ENCODE results near the gene SREBF2. TPM values are rescaled to one million over a fixed set of nuclear protein-coding genes. Genes with fewer than 3 reads are reported as not detected.

The SREBF2 gene
- total and polyA plus RNA-seq, 9 of the 15 experiments (the other 6 are each of a cell fraction or from before 2014, with no cell fraction given) = 1.1 to 84.2 (median 26.9) TPM

DNA sequence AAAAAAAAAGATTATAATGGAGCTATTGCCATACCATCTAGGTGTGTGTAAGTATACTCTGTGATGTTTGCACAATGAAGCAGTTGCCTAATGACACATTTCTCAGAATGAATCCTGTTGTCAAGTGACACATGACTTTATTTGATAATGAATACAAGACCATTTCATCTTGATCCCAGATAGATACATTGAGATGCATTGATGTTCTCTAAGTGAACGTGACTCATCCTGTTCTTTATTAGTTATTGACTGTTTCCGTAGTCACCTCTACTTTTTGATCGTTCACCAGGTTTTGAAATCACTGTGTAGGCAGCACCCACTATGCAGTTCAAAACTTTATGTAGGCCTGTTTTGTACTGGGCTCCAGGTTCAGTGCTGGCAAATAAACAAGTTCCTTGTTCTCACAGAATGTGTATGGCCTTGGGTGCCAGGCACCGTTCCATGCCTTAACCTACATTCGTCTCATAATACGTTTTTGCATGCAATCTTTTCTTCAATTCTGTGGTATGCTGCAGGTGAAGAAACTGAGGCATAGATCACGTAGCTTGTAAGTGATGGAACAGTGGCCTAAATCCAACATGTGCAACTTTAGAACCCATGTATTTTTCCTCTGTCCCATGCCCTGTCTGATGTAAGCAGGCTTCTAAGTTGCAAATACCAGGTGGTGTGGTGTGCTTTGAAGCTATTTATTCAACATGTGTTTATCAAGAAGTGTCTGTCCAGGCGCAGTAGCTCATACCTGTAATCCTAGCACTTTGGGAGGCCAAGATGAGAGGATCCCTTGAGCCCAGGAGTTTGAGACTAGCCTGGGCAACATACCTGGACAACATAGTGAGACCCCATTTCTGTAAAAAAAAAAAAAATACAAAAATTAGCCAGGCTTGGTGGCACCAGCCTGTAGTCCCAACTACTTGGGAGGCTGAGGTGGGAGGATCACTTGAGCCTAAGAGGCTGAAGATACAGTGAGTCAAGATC is 10.4 kb downstream of the SREBF2 start (continued):
- TF ChIP-seq, protein P1, sequence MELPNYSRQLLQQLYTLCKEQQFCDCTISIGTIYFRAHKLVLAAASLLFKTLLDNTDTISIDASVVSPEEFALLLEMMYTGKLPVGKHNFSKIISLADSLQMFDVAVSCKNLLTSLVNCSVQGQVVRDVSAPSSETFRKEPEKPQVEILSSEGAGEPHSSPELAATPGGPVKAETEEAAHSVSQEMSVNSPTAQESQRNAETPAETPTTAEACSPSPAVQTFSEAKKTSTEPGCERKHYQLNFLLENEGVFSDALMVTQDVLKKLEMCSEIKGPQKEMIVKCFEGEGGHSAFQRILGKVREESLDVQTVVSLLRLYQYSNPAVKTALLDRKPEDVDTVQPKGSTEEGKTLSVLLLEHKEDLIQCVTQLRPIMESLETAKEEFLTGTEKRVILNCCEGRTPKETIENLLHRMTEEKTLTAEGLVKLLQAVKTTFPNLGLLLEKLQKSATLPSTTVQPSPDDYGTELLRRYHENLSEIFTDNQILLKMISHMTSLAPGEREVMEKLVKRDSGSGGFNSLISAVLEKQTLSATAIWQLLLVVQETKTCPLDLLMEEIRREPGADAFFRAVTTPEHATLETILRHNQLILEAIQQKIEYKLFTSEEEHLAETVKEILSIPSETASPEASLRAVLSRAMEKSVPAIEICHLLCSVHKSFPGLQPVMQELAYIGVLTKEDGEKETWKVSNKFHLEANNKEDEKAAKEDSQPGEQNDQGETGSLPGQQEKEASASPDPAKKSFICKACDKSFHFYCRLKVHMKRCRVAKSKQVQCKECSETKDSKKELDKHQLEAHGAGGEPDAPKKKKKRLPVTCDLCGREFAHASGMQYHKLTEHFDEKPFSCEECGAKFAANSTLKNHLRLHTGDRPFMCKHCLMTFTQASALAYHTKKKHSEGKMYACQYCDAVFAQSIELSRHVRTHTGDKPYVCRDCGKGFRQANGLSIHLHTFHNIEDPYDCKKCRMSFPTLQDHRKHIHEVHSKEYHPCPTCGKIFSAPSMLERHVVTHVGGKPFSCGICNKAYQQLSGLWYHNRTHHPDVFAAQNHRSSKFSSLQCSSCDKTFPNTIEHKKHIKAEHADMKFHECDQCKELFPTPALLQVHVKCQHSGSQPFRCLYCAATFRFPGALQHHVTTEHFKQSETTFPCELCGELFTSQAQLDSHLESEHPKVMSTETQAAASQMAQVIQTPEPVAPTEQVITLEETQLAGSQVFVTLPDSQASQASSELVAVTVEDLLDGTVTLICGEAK (IDR thresholded peaks at IDR 0.05) = peak; percentile 49; the same call in 1 of the 2 replicates
- TF ChIP-seq, protein P1 (CRISPR knock-in tag; IDR thresholded peaks at IDR 0.05) = no peak
- TF ChIP-seq BRD4 (IDR thresholded peaks at IDR 0.05) (no peak), CEBPG (CRISPR knock-in tag; IDR thresholded peaks at IDR 0.05) (peak; percentile 23; the same call in 1 of the 2 replicates), CEBPG (tag; conservative IDR thresholded peaks at IDR 0.05 in 1 of 2, IDR thresholded peaks at IDR 0.05 in 1 of 2) (no peak), MYC (IDR thresholded peaks at IDR 0.05; ENCODE audit: low read depth, low read length) (0 out of 2 replicates have a peak, but pooled peaks have one; percentile 47), MYC (CRISPR knock-in tag; IDR thresholded peaks at IDR 0.05; ENCODE audit: borderline replicate concordance, low read depth) (no peak)
